ENCODE data around the gene YPEL3. TPM values are rescaled to one million over a fixed set of nuclear protein-coding genes. Genes with fewer than 3 reads are reported as not detected.

YPEL3 gene
- total RNA-seq, 2 experiments from 2014 or later, result 32.5 to 36.9 TPM

DNA sequence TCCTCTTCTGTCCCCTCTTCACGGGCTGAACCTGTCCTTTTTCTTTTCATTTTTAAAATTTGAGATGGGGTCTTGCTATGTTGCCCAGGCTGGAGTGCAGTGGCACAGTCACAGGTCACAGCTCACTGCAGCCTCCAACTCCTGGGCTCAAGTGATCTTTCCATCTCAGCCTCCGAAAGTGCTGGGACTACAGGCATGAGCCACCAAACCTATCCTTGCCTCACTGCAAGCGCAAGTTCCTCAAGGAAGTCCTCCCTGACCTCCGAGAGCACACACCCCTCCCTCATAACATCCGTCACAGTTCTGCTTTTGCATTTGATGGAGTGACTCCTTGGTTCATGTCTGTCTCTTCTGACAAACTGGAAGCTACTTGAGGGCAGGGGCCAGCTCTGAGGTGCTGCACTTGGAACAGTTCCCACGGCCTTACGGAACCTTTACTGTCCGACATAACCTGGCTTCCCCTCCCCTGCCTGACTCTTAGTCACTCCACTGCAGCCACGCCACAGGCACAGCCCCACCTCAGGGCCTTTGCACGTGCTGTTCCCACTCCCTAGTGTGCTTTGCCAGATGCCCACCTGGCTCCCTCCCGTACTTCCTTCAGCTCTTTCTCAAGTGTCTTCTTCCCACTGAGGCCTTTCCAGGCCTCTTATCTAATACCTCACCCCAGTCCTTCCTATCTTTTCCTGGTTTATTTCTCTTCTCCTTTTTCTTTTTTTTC is 8.7 kb downstream of the YPEL3 start:
- ChIA-PET POLR2A (interaction anchor here (1.1 kb wide), 1 partner anchor 11 kb away, joined by 3 read pairs; no protein-coding TSS in a partner anchor), CTCF (interaction anchor here (1.2 kb wide), 1 partner anchor 55 kb away, joined by 6 read pairs; no protein-coding TSS in a partner anchor)
- no peak for DNase-seq
- intact Hi-C loops (cut with micrococcal nuclease), result no loop called here
- H3K36me3 Mint-ChIP-seq, result peaks cover 22% of the 10 kb centered on the region
- H3K27me3 Mint-ChIP-seq, result no peaks in the 10 kb centered on the region
- no peak overlapping the region for H3K4me3 Mint-ChIP-seq
- no peaks in the 10 kb centered on the region for H3K9me3 Mint-ChIP-seq
- no peak overlapping the region for H3K27ac Mint-ChIP-seq
- H3K4me1 Mint-ChIP-seq (ENCODE audit: low read depth), result peaks cover 15% of the 10 kb centered on the region

DNA sequence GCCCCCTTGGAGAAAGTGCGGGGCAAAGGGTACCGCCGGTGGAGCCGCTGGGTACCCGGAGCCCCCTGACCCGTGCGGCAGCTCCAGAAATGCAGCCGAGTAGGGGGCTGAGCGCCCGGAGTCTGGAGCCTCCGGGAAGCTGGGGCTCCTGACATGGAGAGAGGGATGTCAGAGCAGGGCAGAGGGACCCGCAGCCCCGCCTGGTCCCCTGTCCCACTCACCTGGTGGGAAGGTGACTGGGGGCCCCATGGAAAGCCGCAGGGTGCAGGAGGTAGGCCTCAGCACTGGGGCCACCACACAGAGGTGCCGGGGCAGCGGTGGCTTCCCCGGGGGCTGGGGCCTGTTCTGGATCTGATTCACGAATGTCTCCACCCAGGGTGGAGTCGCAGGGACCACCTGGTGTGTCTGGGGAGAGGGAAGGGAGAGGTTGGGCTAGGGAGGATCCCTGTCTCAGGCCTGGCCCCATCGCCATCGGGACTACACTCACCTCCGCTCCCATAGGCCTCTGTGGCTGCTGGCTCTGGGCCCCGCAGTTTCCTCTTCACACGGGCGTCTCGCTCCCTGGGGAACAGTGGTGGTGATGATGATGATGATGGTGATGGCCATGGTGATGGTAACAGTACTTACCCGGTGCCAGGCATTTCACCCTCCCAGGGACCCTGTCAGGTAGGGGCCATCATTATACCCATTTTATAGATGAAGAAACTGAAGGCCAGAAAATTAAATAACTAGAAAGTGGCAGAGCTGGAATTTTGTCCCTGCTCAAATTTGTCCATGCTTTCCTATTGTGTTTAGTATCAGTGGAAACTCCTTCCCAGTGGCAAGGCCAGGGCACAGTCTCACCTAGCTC is 9.5 kb downstream of the YPEL3 start:
- POLR2A ChIA-PET, result interaction anchor here (1.1 kb wide), 1 partner anchor 10 kb away, joined by 3 read pairs; no protein-coding TSS in a partner anchor
- intact Hi-C loops (cut with micrococcal nuclease), result no loop called here
- Mint-ChIP-seq H3K36me3 (peaks cover 27% of the 10 kb centered on the region), H3K4me1 (ENCODE audit: low read depth) (peaks cover 9% of the 10 kb centered on the region), H3K4me3 (no peak overlapping the region), H3K9me3 (no peaks in the 10 kb centered on the region), H3K27me3 (no peaks in the 10 kb centered on the region), H3K27ac (no peak overlapping the region)
- DNase-seq, result no peak
- CTCF ChIA-PET, result interaction anchor here (1.2 kb wide), 1 partner anchor 55 kb away, joined by 6 read pairs; no protein-coding TSS in a partner anchor

DNA sequence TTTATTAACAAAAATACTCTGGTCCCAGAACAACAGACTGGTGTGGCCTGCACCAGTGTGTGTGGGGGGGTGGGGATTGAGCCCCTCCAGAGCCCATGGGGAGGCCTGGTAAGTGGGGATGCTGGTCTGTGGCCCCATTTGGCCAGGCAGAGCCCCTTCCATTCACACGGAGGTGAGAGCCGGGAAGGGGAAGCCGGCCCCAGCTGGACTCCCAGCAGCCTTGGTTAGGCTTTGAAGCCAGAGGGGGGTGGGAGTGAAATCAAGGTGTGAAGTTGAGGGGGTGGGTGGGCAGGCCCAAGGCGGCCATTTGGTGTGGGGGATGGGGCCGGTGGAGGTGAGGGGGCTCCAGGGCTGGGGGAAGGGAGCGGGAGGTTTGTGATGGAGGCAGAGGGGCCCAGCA is 10.2 kb downstream of the YPEL3 start:
- intact Hi-C loops (cut with micrococcal nuclease), result no loop called here
- Mint-ChIP-seq H3K36me3 (peaks cover 28% of the 10 kb centered on the region), H3K9me3 (no peaks in the 10 kb centered on the region), H3K4me1 (ENCODE audit: low read depth) (peaks cover 9% of the 10 kb centered on the region), H3K27me3 (no peaks in the 10 kb centered on the region), H3K4me3 (no peak overlapping the region), H3K27ac (no peak overlapping the region)
- ChIA-PET POLR2A (no interaction called here), CTCF (no interaction called here)
- DNase-seq, result no peak

DNA sequence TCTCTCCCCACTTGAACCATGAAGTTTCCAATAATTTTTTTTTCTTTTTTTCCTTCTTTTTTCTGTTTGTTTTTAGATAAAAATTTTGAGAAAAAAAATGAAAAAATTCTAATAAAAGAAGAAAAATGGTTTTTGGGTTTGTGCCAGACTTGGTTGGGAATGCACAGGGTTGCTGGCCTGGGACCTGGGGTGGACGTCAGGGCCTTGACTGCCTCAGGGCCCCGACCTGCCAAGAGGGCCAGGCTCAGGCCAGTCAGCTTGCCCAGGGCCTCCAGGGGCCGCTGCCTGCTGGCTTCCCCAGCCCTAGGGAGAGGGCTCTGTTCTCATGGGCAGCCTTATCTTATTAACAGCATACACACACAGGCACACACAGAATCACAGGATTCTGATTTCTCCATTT is 10.8 kb downstream of the YPEL3 start:
- DNase-seq, result no peak
- H3K9me3 Mint-ChIP-seq, result no peaks in the 10 kb centered on the region
- peaks cover 7% of the 10 kb centered on the region for H3K4me1 Mint-ChIP-seq (ENCODE audit: low read depth)
- peaks cover 28% of the 10 kb centered on the region for H3K36me3 Mint-ChIP-seq
- intact Hi-C loops (cut with micrococcal nuclease), result no loop called here
- ChIA-PET CTCF (no interaction called here), POLR2A (no interaction called here)
- H3K4me3 Mint-ChIP-seq, result no peak overlapping the region
- no peak overlapping the region for H3K27ac Mint-ChIP-seq
- H3K27me3 Mint-ChIP-seq, result no peaks in the 10 kb centered on the region

DNA sequence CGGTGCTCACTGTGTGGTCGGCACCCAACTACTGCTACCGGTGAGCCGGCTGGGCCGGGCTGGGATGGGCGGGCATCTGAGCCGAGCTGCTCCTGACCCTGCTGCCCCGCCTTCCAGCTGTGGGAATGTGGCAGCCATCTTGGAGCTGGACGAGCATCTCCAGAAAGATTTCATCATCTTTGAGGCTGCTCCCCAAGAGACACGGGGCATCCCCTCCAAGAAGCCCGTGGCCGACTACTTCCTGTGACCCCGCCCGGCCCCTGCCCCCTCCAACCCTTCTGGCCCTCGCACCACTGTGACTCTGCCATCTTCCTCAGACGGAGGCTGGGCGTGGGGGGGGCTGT is 11.2 kb downstream of the YPEL3 start:
- POLR2A ChIA-PET, result no interaction called here
- no peak overlapping the region for H3K27ac Mint-ChIP-seq
- CTCF ChIA-PET, result no interaction called here
- no peaks in the 10 kb centered on the region for H3K9me3 Mint-ChIP-seq
- peaks cover 29% of the 10 kb centered on the region for H3K36me3 Mint-ChIP-seq
- no peaks in the 10 kb centered on the region for H3K27me3 Mint-ChIP-seq
- H3K4me1 Mint-ChIP-seq (ENCODE audit: low read depth), result peaks cover 3% of the 10 kb centered on the region
- H3K4me3 Mint-ChIP-seq, result no peak overlapping the region
- no peak for DNase-seq
- intact Hi-C loops (cut with micrococcal nuclease), result no loop called here

DNA sequence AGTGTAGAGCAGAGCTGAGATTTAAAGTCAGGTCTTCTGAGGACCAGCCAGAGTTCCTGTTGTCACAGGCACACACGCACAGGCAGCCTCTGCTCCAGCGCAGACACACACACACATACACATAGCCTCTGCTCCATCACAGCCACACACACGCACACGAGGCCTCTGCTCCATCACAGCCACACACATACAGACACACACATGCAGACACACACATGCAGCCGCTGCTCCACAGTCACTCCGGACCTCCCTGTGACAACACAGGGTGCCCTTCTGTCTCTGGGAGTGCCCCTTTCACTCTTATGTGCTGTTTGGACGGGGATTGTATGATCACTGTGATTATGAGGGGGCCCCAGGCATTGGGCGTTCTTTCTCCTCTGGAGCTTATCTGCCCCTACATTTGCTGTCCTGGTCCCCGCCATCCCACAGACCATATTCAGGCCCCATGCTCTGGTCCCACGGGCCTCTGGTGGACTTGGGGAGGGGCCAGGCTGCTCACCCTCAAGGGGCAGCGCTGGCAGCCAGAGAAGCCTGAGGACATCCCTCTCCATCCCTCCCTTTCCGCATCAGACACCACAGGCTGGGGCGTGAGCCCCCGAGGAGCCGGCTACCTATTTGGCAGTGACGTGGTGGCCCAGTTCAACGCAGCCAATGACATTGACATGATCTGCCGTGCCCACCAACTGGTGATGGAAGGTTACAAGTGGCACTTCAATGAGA is 11.8 kb downstream of the YPEL3 start:
- ChIA-PET POLR2A (no interaction called here), CTCF (no interaction called here)
- DNase-seq, result no peak
- no peaks in the 10 kb centered on the region for H3K27me3 Mint-ChIP-seq
- intact Hi-C loops (cut with micrococcal nuclease), result no loop called here
- peaks cover 6% of the 10 kb centered on the region for H3K4me1 Mint-ChIP-seq (ENCODE audit: low read depth)
- no peak overlapping the region for H3K4me3 Mint-ChIP-seq
- peaks cover 34% of the 10 kb centered on the region for H3K36me3 Mint-ChIP-seq
- H3K9me3 Mint-ChIP-seq, result no peaks in the 10 kb centered on the region
- H3K27ac Mint-ChIP-seq, result no peak overlapping the region

DNA sequence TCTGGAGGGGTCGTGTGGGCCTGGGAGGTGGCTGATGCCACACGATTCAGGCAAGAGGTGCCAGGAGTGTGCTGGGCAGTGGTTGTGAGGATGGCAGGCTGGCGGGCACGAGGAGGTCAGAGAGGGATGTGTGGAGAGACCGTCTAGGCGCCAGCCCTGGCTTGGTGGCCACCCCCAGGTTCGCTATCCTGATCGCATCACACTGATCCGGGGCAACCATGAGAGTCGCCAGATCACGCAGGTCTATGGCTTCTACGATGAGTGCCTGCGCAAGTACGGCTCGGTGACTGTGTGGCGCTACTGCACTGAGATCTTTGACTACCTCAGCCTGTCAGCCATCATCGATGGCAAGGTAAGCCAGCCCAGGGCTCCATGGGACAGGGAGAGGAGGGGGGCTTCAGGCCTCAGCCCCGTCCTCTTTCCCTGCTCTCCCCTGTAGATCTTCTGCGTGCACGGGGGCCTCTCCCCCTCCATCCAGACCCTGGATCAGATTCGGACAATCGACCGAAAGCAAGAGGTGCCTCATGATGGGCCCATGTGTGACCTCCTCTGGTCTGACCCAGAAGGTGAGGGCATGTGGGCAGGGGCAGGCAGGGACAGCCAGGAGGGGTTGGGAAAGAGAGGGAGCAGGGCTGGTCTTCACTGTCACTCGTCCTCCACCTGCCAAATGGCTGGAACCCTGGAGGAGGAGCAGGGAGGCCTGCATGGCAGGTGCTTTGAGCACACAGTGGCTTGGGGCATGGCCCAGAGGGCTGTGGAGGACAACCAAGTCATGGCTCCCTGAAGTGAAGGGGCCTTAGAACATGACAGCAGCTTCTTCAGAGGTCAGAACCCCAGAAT is 12.6 kb downstream of the YPEL3 start:
- intact Hi-C loops (cut with micrococcal nuclease), result no loop called here
- Mint-ChIP-seq H3K27ac (no peak overlapping the region), H3K9me3 (no peaks in the 10 kb centered on the region), H3K4me1 (ENCODE audit: low read depth) (peaks cover 7% of the 10 kb centered on the region), H3K4me3 (no peak overlapping the region), H3K36me3 (peaks cover 37% of the 10 kb centered on the region), H3K27me3 (no peaks in the 10 kb centered on the region)
- POLR2A ChIA-PET, result no interaction called here
- DNase-seq, result no peak
- CTCF ChIA-PET, result no interaction called here

DNA sequence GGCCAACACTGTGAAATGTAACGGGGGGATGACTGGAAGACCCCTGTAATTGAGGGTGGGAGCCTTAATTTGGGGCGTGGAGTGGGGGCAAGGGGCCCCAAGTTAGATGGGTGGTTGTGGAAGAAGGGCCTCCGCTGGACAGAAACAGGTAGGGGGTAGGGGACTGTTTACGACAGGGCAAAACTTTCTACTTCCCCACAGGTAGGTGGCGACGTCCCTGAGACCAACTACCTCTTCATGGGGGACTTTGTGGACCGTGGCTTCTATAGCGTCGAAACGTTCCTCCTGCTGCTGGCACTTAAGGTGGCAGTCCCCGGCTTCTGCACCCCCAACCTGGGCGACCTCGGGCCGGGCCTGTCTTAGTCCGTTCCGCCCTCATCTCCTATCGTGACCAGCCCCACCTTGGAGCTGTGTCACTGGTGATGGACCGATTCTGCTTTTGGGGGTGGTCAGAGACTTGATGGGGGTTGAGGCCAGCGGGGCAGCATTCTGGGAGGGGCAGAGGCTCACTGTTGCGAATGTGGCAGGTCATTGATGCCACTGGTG is 13.4 kb downstream of the YPEL3 start:
- ChIA-PET CTCF (interaction anchor here (9.4 kb wide), 1 partner anchor 10 kb away, joined by 76 read pairs; the partner anchor contains the start of gene TBX6), POLR2A (no interaction called here)
- peaks cover 43% of the 10 kb centered on the region for H3K36me3 Mint-ChIP-seq
- intact Hi-C loops (cut with micrococcal nuclease), result no loop called here
- no peak for DNase-seq
- H3K9me3 Mint-ChIP-seq, result no peaks in the 10 kb centered on the region
- peaks cover 15% of the 10 kb centered on the region for H3K4me1 Mint-ChIP-seq (ENCODE audit: low read depth)
- H3K4me3 Mint-ChIP-seq, result no peak overlapping the region
- no peaks in the 10 kb centered on the region for H3K27me3 Mint-ChIP-seq
- no peak overlapping the region for H3K27ac Mint-ChIP-seq

DNA sequence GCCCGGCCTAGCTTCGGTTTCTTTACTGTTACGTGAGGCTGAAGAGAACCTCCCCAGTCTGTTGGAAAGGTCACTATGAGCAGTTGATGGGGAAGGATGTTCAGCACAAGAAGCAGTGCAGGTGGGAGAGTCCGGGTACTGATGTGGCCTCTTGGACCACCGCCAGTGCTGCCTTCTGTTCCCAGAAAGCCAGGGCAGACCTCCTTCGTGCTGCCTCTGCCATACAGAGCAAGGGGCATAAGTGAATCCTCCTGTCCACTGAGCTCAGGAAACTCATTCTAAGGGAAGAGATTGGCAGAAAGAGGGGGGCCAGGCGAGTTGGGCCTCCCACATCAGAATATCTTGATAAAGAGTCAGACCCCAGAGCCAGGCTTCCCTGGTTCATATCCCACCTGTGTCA is 16.5 kb downstream of the YPEL3 start:
- DNase-seq, result no peak
- Mint-ChIP-seq H3K27me3 (no peaks in the 10 kb centered on the region), H3K36me3 (peaks cover 47% of the 10 kb centered on the region), H3K9me3 (no peaks in the 10 kb centered on the region), H3K27ac (no peak overlapping the region), H3K4me1 (ENCODE audit: low read depth) (peaks cover 36% of the 10 kb centered on the region), H3K4me3 (no peak overlapping the region)
- ChIA-PET CTCF (interaction anchor here (0.9 to 9.4 kb wide), 2 partner anchors 13 to 14 kb away, joined by 5 to 76 read pairs; partner anchors contain the start of genes ALDOA and TBX6), POLR2A (interaction anchor here (1.0 to 2.7 kb wide), 3 partner anchors 12 to 104 kb away, joined by 3 to 5 read pairs (median 3); partner anchors contain the start of genes ALDOA, CORO1A and TBX6)
- intact Hi-C loops (cut with micrococcal nuclease), result loop anchor here (5.0 kb wide), 1 partner anchor 43 kb away; the partner anchor contains the start of gene MAPK3

DNA sequence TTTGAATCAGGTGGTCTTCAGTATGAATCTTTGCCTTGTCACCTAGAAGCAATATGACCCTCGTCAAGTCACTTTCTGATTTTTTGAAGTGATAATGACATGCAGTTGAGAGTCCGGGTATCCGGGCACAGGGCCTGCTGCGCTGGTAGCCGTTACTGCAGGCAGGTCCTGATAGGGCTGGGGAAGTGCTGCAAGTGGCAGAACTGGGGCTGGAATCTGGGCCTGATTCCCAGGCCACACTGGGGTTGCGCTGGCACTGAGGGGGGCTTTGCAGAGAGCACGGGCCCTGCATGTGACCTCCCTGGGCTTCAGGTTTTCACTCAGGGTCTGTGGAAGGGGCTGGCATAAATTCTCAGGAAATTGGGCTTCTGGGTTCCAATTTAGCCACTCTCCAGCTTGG is 17.3 kb downstream of the YPEL3 start:
- intact Hi-C loops (cut with micrococcal nuclease), result loop anchor here (5.0 kb wide), 1 partner anchor 44 kb away; the partner anchor contains the start of gene MAPK3
- Mint-ChIP-seq H3K36me3 (peaks cover 46% of the 10 kb centered on the region), H3K9me3 (no peaks in the 10 kb centered on the region), H3K27ac (no peak overlapping the region), H3K4me1 (ENCODE audit: low read depth) (peaks cover 38% of the 10 kb centered on the region), H3K27me3 (no peaks in the 10 kb centered on the region), H3K4me3 (no peak overlapping the region)
- POLR2A ChIA-PET, result interaction anchor here (1.2 to 1.5 kb wide), 2 partner anchors 14 to 105 kb away, joined by 3 to 4 read pairs; partner anchors contain the start of genes ALDOA and CORO1A
- no peak for DNase-seq
- CTCF ChIA-PET, result interaction anchor here (0.9 to 9.4 kb wide), 2 partner anchors 13 to 14 kb away, joined by 5 to 76 read pairs; partner anchors contain the start of genes ALDOA and TBX6

DNA sequence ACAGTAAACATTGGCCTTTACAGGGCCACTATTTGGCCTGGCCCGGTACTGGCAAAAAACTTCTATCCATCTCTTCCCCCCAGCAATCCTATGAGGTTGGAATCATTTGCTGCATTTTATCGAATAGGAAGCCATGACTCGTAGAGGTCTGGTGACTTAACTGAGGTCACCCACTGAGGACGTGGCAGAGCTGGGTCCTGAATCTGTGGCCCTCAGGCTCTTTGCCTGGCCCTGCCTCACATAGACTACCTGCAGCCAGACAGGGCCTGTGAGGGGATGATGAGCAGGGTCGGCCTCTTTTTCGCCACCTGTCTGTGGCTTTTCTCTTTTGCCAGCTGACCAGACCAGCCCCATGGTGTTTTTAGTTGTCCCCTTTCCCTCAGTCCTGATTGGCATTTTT is 18.4 kb downstream of the YPEL3 start:
- Mint-ChIP-seq H3K27me3 (no peaks in the 10 kb centered on the region), H3K4me3 (peak overlapping the region; percentile 91), H3K36me3 (peaks cover 40% of the 10 kb centered on the region), H3K4me1 (ENCODE audit: low read depth) (peaks cover 39% of the 10 kb centered on the region), H3K27ac (peak overlapping the region; percentile 4), H3K9me3 (no peaks in the 10 kb centered on the region)
- intact Hi-C loops (cut with micrococcal nuclease), result loop anchor here (2.0 to 5.0 kb wide), 2 partner anchors 13 to 45 kb away; partner anchors contain the start of genes MAPK3 and TBX6
- DNase-seq, result no peak
- POLR2A ChIA-PET, result interaction anchor here (1.2 to 4.1 kb wide), 3 partner anchors 12 to 14 kb away, joined by 4 to 42 read pairs (median 22); partner anchors contain the start of genes ALDOA and TBX6
- CTCF ChIA-PET, result interaction anchor here (1.0 to 9.4 kb wide), 5 partner anchors 12 to 386 kb away, joined by 3 to 76 read pairs (median 8); partner anchors contain the start of genes ALDOA and TBX6
